ENCODE data around the gene TMEM178A. TPM values are rescaled to one million over a fixed set of nuclear protein-coding genes. Genes with fewer than 3 reads are reported as not detected.

The TMEM178A gene
- polyA plus RNA-seq, 6 donors from 2014 or later, result not detected

DNA sequence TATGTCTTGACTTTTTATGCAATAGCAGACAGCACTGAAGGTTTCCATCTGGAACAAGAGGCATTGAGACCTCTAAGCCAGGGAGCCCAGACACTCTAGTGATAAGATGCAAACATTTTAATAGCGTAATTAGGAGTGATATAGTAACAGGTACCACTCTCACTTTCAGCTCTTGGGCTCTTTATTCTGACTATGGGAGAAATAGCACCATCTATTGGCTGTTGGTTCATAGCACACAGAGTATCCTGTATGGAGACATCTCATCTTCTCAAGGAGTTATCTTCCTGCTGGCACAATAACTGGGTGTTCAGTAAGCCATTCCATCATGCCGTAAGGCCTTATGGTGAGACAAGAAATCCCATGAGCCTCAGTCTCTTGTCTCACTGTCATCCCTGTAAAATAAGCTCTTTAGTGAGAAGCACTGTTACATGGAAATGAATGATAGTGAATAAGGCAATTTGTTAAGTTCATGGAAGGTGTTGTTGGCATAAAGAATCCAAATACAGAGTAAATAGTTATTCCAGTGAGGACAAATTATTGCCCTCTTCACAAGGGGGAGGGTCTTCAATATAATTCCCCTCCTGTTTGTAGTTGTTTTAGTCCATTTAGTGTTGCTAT lies 65.1 kb downstream of the TMEM178A start:
- Mint-ChIP-seq H3K27ac (peak overlapping the region in 2 of 6 donors; percentile 9), H3K4me3 (no peak overlapping the region), H3K9me3 (peaks cover 0 to 4% (median 0%) of the 10 kb centered on the region in 7 donors), H3K27me3 (no peaks in the 10 kb centered on the region), H3K4me1 (peaks cover 7 to 18% (median 9%) of the 10 kb centered on the region in 3 donors), H3K36me3 (peaks cover 10 to 16% of the 10 kb centered on the region in 2 donors)
- DNase-seq (peak; percentile 13), ATAC-seq (ENCODE audit: low read depth in 2 of 2) (peak; percentile 66 to 77)

DNA sequence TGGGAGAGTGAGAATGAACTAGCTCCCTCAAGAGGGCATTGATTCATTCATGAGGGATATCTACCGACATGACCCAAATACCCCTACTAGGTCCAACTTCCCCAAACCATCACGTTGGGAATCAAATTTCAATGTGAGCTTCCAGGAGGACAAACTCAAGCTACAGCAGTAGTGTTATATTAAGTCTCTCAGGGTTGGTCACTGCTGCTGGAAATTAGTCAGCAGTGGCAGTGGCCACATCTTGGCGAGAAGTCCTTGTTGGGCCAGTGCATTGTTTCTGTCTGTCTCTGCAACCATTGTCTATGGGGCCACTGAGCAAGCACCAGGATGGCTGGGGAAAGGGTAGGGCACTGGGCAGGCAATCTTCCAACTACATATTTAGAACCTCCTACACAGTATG lies 65.8 kb downstream of the TMEM178A start:
- Mint-ChIP-seq H3K4me1 (peaks cover 7 to 18% (median 9%) of the 10 kb centered on the region in 3 donors), H3K9me3 (peaks cover 0 to 4% (median 0%) of the 10 kb centered on the region in 7 donors), H3K4me3 (peak overlapping the region in 2 of 8 donors; percentile 42 to 57), H3K27me3 (no peaks in the 10 kb centered on the region), H3K36me3 (peaks cover 10 to 16% of the 10 kb centered on the region in 2 donors), H3K27ac (no peak overlapping the region)
- DNase-seq (no peak), ATAC-seq (ENCODE audit: low read depth in 2 of 2) (no peak)

DNA sequence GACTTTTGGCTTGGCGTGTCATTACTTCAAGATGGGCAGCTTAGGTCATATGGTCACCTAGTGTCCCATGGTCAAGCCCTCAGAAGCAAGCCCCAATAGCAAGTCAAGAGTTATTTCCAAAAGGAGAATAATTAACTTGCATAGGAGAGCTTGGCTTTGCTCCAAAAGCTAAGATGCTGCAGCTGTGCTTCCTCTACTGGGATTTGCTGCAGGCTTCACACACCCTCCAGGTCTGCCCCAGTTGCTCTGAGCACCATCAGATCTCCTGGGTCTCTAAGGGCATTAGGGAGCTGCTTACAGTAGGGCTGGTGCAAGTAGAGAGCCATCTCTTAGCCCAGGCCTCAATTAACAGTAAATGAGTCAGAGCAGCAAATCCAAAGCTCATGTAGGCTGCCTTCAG lies 66.8 kb downstream of the TMEM178A start:
- peaks cover 10 to 22% of the 10 kb centered on the region in 2 donors for H3K36me3 Mint-ChIP-seq
- H3K27ac Mint-ChIP-seq, result peak overlapping the region in 1 of 6 donors; percentile 4
- peaks cover 0 to 4% (median 0%) of the 10 kb centered on the region in 7 donors for H3K9me3 Mint-ChIP-seq
- no peak overlapping the region for H3K4me3 Mint-ChIP-seq
- H3K4me1 Mint-ChIP-seq, result peaks cover 7 to 18% (median 9%) of the 10 kb centered on the region in 3 donors
- DNase-seq, result no peak
- ATAC-seq (ENCODE audit: low read depth in 2 of 2), result no peak
- no peaks in the 10 kb centered on the region for H3K27me3 Mint-ChIP-seq

DNA sequence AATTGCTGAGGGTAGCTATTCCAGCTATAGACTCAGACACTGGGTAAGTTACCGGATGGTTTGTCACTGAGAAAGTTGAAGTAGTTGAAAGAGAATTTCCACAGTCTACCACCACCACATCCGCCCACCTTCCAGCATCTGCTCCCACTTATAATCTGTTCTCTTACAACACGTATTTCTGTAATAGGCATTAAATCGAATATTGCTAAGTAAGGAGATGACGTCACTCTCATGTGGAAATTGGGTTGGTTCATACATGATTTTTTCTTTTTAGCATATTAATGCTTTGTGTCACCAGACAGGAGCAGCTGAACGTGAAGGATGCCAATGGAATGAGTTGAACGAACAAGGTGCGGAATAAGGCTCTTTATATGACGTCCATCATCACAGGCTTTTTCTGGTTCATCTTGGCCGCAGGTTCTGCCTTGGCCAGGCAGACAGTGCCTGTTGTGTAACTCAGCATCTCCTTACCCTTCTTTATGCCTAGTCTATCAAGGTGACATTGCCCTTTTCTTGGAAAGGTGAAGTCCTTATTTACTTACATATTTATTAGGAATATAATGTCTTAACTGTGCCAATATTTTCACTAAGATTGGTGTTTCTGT lies 67.5 kb downstream of the TMEM178A start:
- Mint-ChIP-seq H3K4me1 (peaks cover 6 to 18% (median 9%) of the 10 kb centered on the region in 3 donors), H3K27me3 (no peaks in the 10 kb centered on the region), H3K36me3 (peaks cover 14 to 29% of the 10 kb centered on the region in 2 donors), H3K4me3 (no peak overlapping the region), H3K27ac (no peak overlapping the region), H3K9me3 (peaks cover 0 to 1% (median 0%) of the 10 kb centered on the region in 7 donors)
- ATAC-seq (ENCODE audit: low read depth in 2 of 2) (no peak), DNase-seq (no peak)

DNA sequence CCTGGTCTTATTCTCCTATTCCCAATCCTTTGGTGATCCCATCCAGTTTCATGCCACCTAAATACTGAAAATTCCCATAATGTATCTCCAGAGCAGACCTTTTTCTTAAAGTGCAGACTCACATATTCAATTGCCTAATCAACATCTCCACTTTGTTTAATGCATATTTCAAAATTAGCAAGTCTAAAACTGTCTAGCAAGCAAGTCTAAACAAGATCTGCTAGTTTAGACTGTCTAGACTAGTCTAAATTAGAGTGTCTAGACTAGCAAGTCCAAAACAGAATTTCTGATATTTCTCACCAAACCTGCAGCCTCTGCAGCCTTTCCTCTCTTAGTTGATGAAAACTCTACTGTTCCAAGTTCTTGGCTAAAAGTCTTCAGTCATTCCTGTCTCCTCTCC lies 68.7 kb downstream of the TMEM178A start:
- Mint-ChIP-seq H3K9me3 (no peaks in the 10 kb centered on the region), H3K27ac (peak overlapping the region in 2 of 6 donors; percentile 19 to 41), H3K36me3 (peaks cover 20 to 37% of the 10 kb centered on the region in 2 donors), H3K27me3 (no peaks in the 10 kb centered on the region), H3K4me1 (peaks cover 5 to 19% (median 9%) of the 10 kb centered on the region in 3 donors), H3K4me3 (no peak overlapping the region)
- DNase-seq (no peak), ATAC-seq (ENCODE audit: low read depth in 2 of 2) (no peak)

DNA sequence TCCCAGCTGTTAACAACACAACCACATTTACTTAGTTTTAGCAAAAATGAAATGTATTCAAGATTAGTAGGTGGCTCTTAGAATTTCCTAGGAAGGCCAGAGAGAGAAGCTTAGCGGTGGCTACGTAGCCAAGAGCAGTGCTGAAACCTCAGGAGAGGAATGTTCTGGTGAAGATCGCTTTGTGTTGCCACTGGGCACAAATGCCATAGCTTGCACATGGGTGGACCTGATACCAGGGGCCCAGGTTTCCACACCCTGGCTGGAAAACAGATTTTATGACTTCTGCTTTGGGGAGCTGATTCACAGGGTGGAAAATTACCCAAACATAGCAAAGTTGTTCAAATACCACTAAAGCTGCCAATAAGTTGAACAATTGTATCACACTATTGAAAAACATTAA lies 69.9 kb downstream of the TMEM178A start:
- Mint-ChIP-seq H3K36me3 (peaks cover 23 to 41% of the 10 kb centered on the region in 2 donors), H3K9me3 (no peaks in the 10 kb centered on the region), H3K27ac (peak overlapping the region in 1 of 6 donors; percentile 51), H3K27me3 (no peaks in the 10 kb centered on the region), H3K4me1 (peaks cover 5 to 21% (median 9%) of the 10 kb centered on the region in 3 donors), H3K4me3 (no peak overlapping the region)
- ATAC-seq (ENCODE audit: low read depth in 2 of 2) (no peak), DNase-seq (no peak)

DNA sequence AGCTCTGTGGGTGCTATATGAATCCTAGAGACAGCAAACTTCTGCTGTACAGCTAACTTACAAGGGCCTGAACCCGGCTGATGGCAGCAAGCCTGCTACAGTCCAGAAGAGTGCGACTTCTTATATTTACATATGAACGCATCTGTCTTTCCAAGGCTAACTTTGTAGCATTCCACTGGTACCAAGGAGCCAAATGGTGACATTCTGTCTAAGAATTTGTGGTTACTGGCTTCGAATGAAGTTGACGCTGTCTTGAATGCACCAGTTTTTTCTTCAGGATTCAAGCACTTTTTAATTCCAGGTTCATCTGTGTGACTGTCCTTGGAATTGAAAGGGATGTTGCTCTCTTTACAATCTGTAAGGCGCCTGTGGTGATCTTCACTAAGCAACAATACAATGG lies 70.9 kb downstream of the TMEM178A start:
- Mint-ChIP-seq H3K9me3 (no peaks in the 10 kb centered on the region), H3K4me3 (no peak overlapping the region), H3K27me3 (no peaks in the 10 kb centered on the region), H3K4me1 (peaks cover 3 to 21% (median 9%) of the 10 kb centered on the region in 3 donors), H3K36me3 (peaks cover 28 to 48% of the 10 kb centered on the region in 2 donors), H3K27ac (peak overlapping the region in 1 of 6 donors; percentile 34)
- no peak for ATAC-seq (ENCODE audit: low read depth in 2 of 2)
- no peak for DNase-seq

DNA sequence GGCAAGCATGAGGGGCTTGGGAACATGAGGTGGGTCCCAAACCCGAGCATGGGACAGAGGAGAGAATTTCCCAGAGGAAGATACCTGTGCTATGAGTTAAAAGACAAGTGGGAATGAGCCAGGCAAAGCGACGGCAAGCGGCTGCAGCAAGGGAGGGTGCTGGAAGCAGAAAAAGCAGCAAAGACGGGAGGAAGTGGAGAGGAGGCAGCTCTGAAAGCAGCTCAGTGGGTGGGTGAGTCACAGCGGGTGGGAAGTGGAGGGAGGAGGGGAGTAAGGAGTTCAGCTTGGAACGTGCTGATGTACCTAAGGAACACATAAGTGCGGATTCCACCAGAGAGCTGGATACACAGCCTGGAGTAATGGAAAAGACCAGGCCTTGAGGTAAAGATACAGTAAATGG lies 71.9 kb downstream of the TMEM178A start:
- Mint-ChIP-seq H3K36me3 (peaks cover 31 to 48% of the 10 kb centered on the region in 2 donors), H3K27ac (no peak overlapping the region), H3K27me3 (no peaks in the 10 kb centered on the region), H3K4me1 (peaks cover 0 to 17% (median 9%) of the 10 kb centered on the region in 3 donors), H3K4me3 (no peak overlapping the region), H3K9me3 (no peaks in the 10 kb centered on the region)
- no peak for ATAC-seq (ENCODE audit: low read depth in 2 of 2)
- DNase-seq, result no peak

DNA sequence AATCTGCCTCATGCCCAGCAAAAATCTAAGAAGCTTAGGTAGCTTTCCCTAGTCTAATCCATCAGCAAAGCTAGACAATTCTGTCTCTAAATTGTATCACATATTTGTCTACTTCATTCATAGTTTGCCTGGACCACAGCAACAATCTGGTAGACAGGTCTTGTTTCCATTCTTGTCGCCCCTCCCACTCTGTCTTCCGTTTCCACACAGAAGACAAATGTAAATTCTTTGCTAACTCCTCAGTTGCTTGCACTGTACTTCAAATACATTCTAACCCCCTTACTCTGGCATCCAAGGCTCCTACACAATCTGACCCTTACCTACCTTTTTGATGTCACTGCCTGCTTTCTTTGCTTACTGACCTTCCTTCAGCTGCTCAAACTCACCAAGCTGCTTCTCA lies 73.2 kb downstream of the TMEM178A start:
- H3K27me3 Mint-ChIP-seq, result no peaks in the 10 kb centered on the region
- no peaks in the 10 kb centered on the region for H3K9me3 Mint-ChIP-seq
- DNase-seq (no peak), ATAC-seq (ENCODE audit: low read depth in 2 of 2) (no peak)
- peaks cover 37 to 52% of the 10 kb centered on the region in 2 donors for H3K36me3 Mint-ChIP-seq
- no peak overlapping the region for H3K4me3 Mint-ChIP-seq
- H3K4me1 Mint-ChIP-seq, result peaks cover 0 to 16% (median 9%) of the 10 kb centered on the region in 3 donors
- peak overlapping the region in 3 of 6 donors; percentile 17 to 42 (median 26) for H3K27ac Mint-ChIP-seq

DNA sequence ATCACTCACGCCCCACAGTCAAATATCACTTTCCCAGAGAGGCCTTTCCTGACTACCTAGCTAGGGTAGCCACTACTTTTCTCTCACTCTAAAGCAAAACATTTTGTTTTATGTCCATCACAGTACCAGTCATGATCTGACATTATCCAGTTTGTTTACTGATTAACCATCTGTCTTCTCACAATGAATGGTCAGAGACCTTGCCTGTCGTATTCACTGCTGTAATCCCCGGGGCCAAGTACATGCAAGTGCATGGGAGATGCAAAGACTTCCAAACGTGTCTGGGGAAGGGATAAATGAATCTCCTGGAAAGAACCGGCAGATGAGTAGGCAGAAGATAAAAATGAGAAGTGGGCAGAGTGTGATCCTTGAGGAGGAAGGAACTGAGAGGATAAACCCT lies 73.7 kb downstream of the TMEM178A start:
- H3K4me1 Mint-ChIP-seq, result peaks cover 0 to 12% (median 6%) of the 10 kb centered on the region in 3 donors
- no peak overlapping the region for H3K4me3 Mint-ChIP-seq
- peak overlapping the region in 3 of 6 donors; percentile 17 to 42 (median 36) for H3K27ac Mint-ChIP-seq
- DNase-seq (no peak), ATAC-seq (ENCODE audit: low read depth in 2 of 2) (no peak)
- no peaks in the 10 kb centered on the region for H3K27me3 Mint-ChIP-seq
- H3K36me3 Mint-ChIP-seq, result peaks cover 33 to 47% of the 10 kb centered on the region in 2 donors
- H3K9me3 Mint-ChIP-seq, result no peaks in the 10 kb centered on the region

DNA sequence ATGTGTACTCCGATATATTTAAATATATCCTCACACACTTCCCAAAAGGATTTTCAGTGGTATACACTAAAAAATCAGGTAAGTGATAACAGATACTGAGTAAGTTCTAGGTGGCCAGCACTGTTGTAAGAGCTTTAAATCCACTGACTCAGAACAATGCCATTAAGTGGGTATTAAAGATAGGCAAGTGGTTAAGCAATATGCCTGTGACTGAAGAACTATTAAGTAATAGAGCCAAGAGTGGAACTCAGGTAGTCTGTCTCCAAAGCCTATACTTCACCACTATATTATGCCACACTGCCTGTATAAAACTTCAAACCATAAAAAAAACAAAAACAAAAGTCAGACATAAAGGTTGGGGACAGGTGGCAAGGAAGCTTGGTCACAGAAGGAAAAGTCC lies 76.2 kb downstream of the TMEM178A start:
- Mint-ChIP-seq H3K4me1 (peaks cover 0 to 7% (median 0%) of the 10 kb centered on the region in 3 donors), H3K4me3 (no peak overlapping the region), H3K27me3 (no peaks in the 10 kb centered on the region), H3K9me3 (no peaks in the 10 kb centered on the region), H3K27ac (no peak overlapping the region), H3K36me3 (peaks cover 37 to 45% of the 10 kb centered on the region in 2 donors)
- ATAC-seq (ENCODE audit: low read depth in 2 of 2) (no peak), DNase-seq (no peak)

DNA sequence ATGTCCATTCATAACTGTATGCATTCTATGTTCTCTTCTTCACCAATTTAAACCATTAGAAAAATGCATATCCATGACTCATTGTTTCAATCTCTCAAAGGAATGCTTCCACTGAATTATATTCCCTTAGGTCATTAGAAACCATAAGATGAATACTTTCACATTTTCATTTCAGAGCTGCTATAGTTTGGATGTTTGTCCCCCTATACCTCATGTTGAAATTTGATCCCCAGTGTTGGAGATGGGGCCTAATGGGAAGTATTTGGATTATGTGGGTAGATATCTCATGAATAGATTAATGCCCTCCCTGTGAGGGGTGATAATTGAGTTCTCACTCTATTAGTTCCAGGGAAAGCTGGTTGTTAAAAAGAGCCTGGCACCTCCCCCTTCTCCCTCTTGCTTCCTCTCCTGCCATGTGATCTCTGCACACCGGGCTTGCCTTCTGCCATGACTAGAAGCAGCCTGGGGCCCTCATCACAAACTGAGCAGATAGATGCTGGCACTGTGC lies 77.6 kb downstream of the TMEM178A start:
- ATAC-seq (ENCODE audit: low read depth in 2 of 2), result no peak
- peaks cover 0 to 7% (median 0%) of the 10 kb centered on the region in 3 donors for H3K4me1 Mint-ChIP-seq
- no peaks in the 10 kb centered on the region for H3K27me3 Mint-ChIP-seq
- no peaks in the 10 kb centered on the region for H3K9me3 Mint-ChIP-seq
- DNase-seq, result no peak
- no peak overlapping the region for H3K4me3 Mint-ChIP-seq
- peaks cover 33% of the 10 kb centered on the region in 2 donors for H3K36me3 Mint-ChIP-seq
- peak overlapping the region in 2 of 6 donors; percentile 6 to 66 for H3K27ac Mint-ChIP-seq

DNA sequence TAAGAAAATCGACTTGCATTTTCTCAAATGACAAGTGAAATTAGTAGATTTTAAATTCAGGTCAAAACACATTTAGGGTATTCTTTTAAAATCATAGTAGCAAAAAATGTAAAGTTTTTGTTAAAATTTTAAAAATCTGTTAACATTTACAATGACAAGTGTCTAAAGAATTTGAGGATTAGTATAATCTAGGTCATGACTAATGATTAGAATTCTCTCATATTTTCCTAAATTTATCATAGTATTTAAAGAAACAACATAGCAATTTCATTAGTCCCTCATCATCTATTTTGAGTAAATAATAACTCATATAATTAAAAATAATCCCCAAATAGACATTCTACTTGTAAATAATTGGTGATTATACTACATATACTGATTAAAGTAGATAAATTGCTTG lies 89.7 kb downstream of the TMEM178A start:
- Mint-ChIP-seq H3K9me3 (no peaks in the 10 kb centered on the region), H3K36me3 (peaks cover 54 to 59% of the 10 kb centered on the region in 2 donors), H3K27me3 (no peaks in the 10 kb centered on the region), H3K27ac (no peak overlapping the region), H3K4me3 (no peak overlapping the region), H3K4me1 (no peaks in the 10 kb centered on the region)
- DNase-seq, result no peak
- ATAC-seq (ENCODE audit: low read depth in 2 of 2), result no peak

DNA sequence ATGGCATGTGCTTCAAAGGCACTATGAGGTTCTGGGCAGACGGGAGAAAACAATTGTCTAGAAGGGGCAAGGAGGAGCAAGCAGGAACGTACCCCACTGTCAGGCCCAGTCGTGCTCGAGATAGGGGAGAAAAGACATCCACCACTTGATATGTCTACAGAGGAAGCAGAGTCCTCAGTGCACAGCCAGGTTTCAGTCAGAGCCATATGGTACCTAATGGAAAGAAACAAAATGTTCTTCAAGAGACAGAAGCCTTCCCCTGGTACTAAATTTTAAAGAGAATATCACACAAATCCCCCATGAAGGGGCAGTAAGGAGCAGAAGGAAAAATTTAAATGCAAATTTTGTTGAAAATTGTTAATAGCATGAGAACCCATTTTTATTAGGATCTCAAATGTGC lies 91.4 kb downstream of the TMEM178A start:
- Mint-ChIP-seq H3K27me3 (no peaks in the 10 kb centered on the region), H3K4me3 (peak overlapping the region in 1 of 8 donors; percentile 42), H3K36me3 (peaks cover 50 to 57% of the 10 kb centered on the region in 2 donors), H3K9me3 (no peaks in the 10 kb centered on the region), H3K27ac (peak overlapping the region in 1 of 6 donors; percentile 14), H3K4me1 (no peaks in the 10 kb centered on the region)
- DNase-seq, result no peak
- no peak for ATAC-seq (ENCODE audit: low read depth in 2 of 2)
